ENCODE results near the gene SLC25A26.
"Not testable (repeated sequence)": the region's sequence is repeated elsewhere in the genome, so short reads cannot be mapped to it uniquely, and the experiment has no call there.

SLC25A26 gene

GRCh38 chr3:66220602-66221377 lies at the start of gene SLC25A26:
Gene SLC25A26 (plus strand): TSS chr3:66221001. CDS start chr3:66221095, 94 bp downstream.
- DNase-seq: peak; percentile 90

GRCh38 chr3:66172394-66172793 lies 48.4 kb upstream of the SLC25A26 start:
- no peak for DNase-seq

- DNase-seq: no peak
Observed at GRCh38 chr3:66177026-66177425, 43.8 kb upstream of the SLC25A26 start.

- no peak for DNase-seq
Observed at GRCh38 chr3:66178206-66178605, 42.6 kb upstream of the SLC25A26 start.

- DNase-seq: no peak
Observed at GRCh38 chr3:66179793-66180192, 41.0 kb upstream of the SLC25A26 start.

- no peak for DNase-seq
Observed at GRCh38 chr3:66181764-66182163, 39.0 kb upstream of the SLC25A26 start.

GRCh38 chr3:66182246-66182645 lies 38.6 kb upstream of the SLC25A26 start:
- no peak for DNase-seq

GRCh38 chr3:66186545-66186944 lies 34.3 kb upstream of the SLC25A26 start:
- no peak for DNase-seq

- no peak for DNase-seq
Observed at GRCh38 chr3:66195347-66195783, 25.4 kb upstream of the SLC25A26 start.

- no peak for DNase-seq
Observed at GRCh38 chr3:66196633-66197032, 24.2 kb upstream of the SLC25A26 start.

- no peak for DNase-seq
Observed at GRCh38 chr3:66198437-66199088, 22.2 kb upstream of the SLC25A26 start.

GRCh38 chr3:66199089-66199473 lies 21.7 kb upstream of the SLC25A26 start:
- DNase-seq: no peak

GRCh38 chr3:66200147-66200546 lies 20.7 kb upstream of the SLC25A26 start:
- no peak for DNase-seq

- DNase-seq: no peak
Observed at GRCh38 chr3:66200786-66201185, 20.0 kb upstream of the SLC25A26 start.

GRCh38 chr3:66203275-66203674 lies 17.5 kb upstream of the SLC25A26 start:
- DNase-seq: no peak

GRCh38 chr3:66206806-66207205 lies 14.0 kb upstream of the SLC25A26 start:
- DNase-seq: no peak

GRCh38 chr3:66208189-66208588 lies 12.6 kb upstream of the SLC25A26 start:
- no peak for DNase-seq

- DNase-seq: peak; percentile 4
Observed at GRCh38 chr3:66210687-66211295, 10.0 kb upstream of the SLC25A26 start.

GRCh38 chr3:66211779-66212178 lies 9.0 kb upstream of the SLC25A26 start:
- DNase-seq: no peak

GRCh38 chr3:66215106-66215505 lies 5.7 kb upstream of the SLC25A26 start:
- DNase-seq: no peak

- no peak for DNase-seq
Observed at GRCh38 chr3:66220066-66220465, 735 bp upstream of the SLC25A26 start.

- DNase-seq: no peak
Observed at GRCh38 chr3:66224220-66224619, 3.4 kb downstream of the SLC25A26 start.

- DNase-seq: not testable (repeated sequence)
Observed at GRCh38 chr3:66226093-66226492, 5.3 kb downstream of the SLC25A26 start.

GRCh38 chr3:66227051-66227450 lies 6.2 kb downstream of the SLC25A26 start:
- no peak for DNase-seq
